ENCODE measurements around the gene ZNF526.

GRCh38 chr19:42246922-42247639, 27.0 kb downstream of the ZNF526 start:
- no peak for TF ChIP-seq SIRT6 (IDR thresholded peaks at IDR 0.05; ENCODE audit: low read depth, low read length)
- no peak for TF ChIP-seq CTCF (IDR thresholded peaks at IDR 0.05 in 2 of 3, conservative IDR thresholded peaks at IDR 0.05 in 1 of 3; ENCODE audit: insufficient read depth in 2 of 3, low read depth in 1 of 3, low read length in 3 of 3)
- TF ChIP-seq EP300 (IDR thresholded peaks at IDR 0.05; ENCODE audit: low read length) = no peak
- TF ChIP-seq POLR2A (conservative IDR thresholded peaks at IDR 0.05) = peak; percentile 66
- TF ChIP-seq SIN3B (IDR thresholded peaks at IDR 0.05; ENCODE audit: low read depth) = no peak
- TF ChIP-seq MTA2 (IDR thresholded peaks at IDR 0.05; ENCODE audit: low read depth) = no peak

All from K562 (cell line).